Parathyroid adenoma (tissue), 2 donors: Measurements from ENCODE around the gene TACC2.

Experiments
- H2AFZ ChIP-seq: fragments of 300-600 bp; sonication (generic); one replicate; pipeline ENCODE4 v1.7.0; 2017; ENCODE audit warnings: antibody characterized with exemption, mild to moderate bottlenecking
- H3K27ac ChIP-seq: fragments of 300-600 bp; sonication (generic); one replicate; pipeline ENCODE4 v1.7.0; 2017
- H3K27me3 ChIP-seq: fragments of 300-600 bp; sonication (generic); one replicate; pipeline ENCODE4 v1.7.0; 2017; ENCODE audit warnings: low read length; ENCODE audit not compliant: control insufficient read depth, insufficient read depth
- H3K36me3 ChIP-seq: fragments of 300-600 bp; sonication (generic); one replicate; pipeline ENCODE4 v1.7.0; 2017; ENCODE audit warnings: low read length; ENCODE audit not compliant: control insufficient read depth, insufficient read depth
- H3K4me1 ChIP-seq: fragments of 300-600 bp; sonication (generic); one replicate; pipeline ENCODE4 v1.7.0; 2017; ENCODE audit warnings: control low read depth
- H3K4me2 ChIP-seq: fragments of 300-600 bp; sonication (generic); one replicate; pipeline ENCODE4 v1.7.0; 2017; ENCODE audit warnings: low read length
- H3K4me3 ChIP-seq: fragments of 300-600 bp; sonication (generic); one replicate; pipeline ENCODE4 v1.7.0; 2017; ENCODE audit warnings: low read depth, low read length
- H3K79me2 ChIP-seq: fragments of 300-600 bp; sonication (generic); one replicate; pipeline ENCODE4 v1.7.0; 2017; ENCODE audit warnings: control low read depth
- H3K9ac ChIP-seq: fragments of 300-600 bp; sonication (generic); one replicate; pipeline ENCODE4 v1.7.0; 2017; ENCODE audit warnings: mild to moderate bottlenecking
- H3K9me3 ChIP-seq: fragments of 300-600 bp; sonication (generic); one replicate; pipeline ENCODE4 v1.7.0; 2017; ENCODE audit warnings: low read length; ENCODE audit not compliant: control insufficient read depth
- TF ChIP-seq, protein P1 (sequence below): fragments of 300-600 bp; sonication (generic); IDR thresholded peaks from one replicate; pipeline ENCODE4 v1.7.0; 2017; ENCODE audit warnings: antibody characterized with exemption, mild to moderate bottlenecking
- donor health status: primary hyperparathyroidism.

Gene TACC2

DNA sequence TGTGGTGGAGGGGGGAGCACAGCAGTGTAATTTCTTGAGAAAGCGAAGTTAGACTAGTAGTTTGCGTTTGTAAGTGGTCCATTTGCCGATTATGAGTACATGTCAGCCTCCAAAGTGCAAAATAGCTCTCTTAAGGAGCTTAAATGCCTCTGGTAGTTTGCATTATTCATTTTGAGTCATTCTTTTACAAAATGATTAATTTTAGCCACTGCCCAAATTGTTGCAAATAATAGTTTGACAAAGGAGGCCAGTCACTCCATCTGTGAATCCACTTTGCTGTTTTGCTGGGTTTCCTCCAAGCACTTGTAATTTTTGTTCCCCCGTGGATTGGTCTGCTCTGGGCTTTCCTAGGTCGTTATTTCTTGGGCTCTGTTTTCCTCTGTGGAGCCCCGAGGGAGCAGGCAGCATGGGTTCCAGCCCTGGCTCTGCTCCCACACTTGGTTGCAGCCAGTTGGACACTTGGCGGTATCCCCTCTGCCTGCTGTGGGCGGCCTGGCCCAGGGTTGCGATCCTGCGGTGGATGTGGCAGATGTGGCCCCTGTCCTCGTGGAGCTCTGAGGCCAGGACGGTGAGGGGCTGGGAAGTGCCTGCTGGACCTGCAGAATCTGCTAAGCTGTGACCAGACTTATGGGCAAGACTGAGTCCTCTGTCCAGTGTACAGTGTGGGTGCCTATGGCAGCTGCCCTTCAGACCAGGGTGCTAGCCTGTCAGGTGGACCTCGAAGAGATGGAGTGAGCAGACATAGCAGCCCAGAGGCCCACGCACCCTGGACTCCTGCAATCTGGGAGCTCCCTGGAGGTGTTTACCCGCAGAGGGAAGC lies 153.1 kb downstream of the TACC2 start:
- Histone ChIP-seq H2AFZ (no peak overlapping the region), H3K27me3 (no peaks in the 10 kb centered on the region), H3K36me3 (no peaks in the 10 kb centered on the region), H3K4me1 (peaks cover 39% of the 10 kb centered on the region), H3K27ac (no peak overlapping the region), H3K9ac (no peak overlapping the region), H3K79me2 (peaks cover 3% of the 10 kb centered on the region), H3K4me3 (no peak overlapping the region), H3K9me3 (no peaks in the 10 kb centered on the region), H3K4me2 (no peak overlapping the region)
- TF ChIP-seq, protein P1, sequence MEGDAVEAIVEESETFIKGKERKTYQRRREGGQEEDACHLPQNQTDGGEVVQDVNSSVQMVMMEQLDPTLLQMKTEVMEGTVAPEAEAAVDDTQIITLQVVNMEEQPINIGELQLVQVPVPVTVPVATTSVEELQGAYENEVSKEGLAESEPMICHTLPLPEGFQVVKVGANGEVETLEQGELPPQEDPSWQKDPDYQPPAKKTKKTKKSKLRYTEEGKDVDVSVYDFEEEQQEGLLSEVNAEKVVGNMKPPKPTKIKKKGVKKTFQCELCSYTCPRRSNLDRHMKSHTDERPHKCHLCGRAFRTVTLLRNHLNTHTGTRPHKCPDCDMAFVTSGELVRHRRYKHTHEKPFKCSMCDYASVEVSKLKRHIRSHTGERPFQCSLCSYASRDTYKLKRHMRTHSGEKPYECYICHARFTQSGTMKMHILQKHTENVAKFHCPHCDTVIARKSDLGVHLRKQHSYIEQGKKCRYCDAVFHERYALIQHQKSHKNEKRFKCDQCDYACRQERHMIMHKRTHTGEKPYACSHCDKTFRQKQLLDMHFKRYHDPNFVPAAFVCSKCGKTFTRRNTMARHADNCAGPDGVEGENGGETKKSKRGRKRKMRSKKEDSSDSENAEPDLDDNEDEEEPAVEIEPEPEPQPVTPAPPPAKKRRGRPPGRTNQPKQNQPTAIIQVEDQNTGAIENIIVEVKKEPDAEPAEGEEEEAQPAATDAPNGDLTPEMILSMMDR: no peak

DNA sequence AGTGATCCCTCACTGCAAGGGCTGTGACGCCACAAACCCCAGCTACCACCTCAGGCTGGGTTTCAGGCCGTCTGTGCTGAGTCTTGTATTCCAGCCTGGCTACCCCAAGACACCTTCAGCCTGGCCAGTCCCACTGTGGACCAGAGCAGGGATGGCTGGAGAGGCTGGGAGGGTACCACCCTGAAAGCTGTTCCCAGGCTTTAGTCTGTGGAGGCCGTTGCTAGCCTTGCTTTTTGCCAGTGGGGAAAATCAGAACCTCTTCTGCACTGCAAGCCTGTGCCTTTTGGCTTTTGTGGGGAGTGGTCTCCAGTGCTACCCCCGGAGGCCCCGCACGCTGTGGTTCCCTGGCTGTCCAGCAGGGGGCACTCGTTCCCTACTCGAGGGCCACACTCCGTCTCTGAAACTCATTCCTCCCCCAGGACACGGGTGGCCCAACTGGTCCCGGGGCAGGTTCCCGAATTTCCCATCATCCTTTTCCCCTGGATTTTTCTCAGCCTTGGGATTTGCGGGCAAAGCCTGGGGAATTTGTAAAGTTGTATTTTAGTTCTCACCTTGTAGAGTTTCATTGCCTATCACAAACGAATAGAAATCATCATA lies 153.8 kb downstream of the TACC2 start:
- Histone ChIP-seq H3K9ac (no peak overlapping the region), H3K36me3 (no peaks in the 10 kb centered on the region), H3K27ac (no peak overlapping the region), H3K4me1 (peaks cover 39% of the 10 kb centered on the region), H2AFZ (peak overlapping the region; percentile 68), H3K9me3 (no peaks in the 10 kb centered on the region), H3K4me3 (peak overlapping the region; percentile 26), H3K4me2 (peak overlapping the region; percentile 59), H3K27me3 (no peaks in the 10 kb centered on the region), H3K79me2 (peaks cover 3% of the 10 kb centered on the region)
- TF ChIP-seq, protein P1: peak; percentile 89

DNA sequence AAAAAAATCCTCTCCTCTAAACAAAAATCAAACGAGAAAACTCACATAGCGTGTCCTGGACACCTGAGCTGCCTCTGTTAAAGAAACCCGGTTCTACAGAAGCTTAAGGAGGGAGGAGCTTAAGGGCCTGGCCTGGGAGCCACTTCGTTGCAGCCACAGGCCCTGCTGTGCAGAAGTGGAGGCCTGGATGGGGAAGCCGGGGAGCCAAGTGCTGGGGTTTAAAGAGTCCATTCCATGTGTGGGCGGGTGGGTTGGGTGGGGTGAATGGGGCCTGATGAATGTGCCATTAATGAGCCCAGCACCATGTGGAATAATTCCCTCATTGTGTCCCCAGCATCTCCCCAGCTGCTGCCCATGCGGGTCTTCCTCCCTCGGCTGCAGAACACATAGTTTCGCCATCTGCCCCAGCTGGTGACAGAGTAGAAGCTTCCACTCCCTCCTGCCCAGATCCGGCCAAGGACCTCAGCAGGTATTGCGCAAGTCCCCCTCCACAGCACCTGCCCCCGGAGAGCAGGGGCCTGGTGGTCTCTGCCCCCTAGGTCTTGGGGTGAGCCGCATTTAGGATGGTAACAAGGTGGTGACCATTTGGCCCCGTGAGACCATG lies 154.4 kb downstream of the TACC2 start:
- Histone ChIP-seq H3K9me3 (no peaks in the 10 kb centered on the region), H3K27ac (no peak overlapping the region), H3K27me3 (no peaks in the 10 kb centered on the region), H3K4me1 (peaks cover 36% of the 10 kb centered on the region), H3K4me3 (peak overlapping the region; percentile 26), H2AFZ (peak overlapping the region; percentile 68), H3K36me3 (no peaks in the 10 kb centered on the region), H3K9ac (no peak overlapping the region), H3K79me2 (peaks cover 5% of the 10 kb centered on the region), H3K4me2 (peak overlapping the region; percentile 59)
- TF ChIP-seq, protein P1: no peak

DNA sequence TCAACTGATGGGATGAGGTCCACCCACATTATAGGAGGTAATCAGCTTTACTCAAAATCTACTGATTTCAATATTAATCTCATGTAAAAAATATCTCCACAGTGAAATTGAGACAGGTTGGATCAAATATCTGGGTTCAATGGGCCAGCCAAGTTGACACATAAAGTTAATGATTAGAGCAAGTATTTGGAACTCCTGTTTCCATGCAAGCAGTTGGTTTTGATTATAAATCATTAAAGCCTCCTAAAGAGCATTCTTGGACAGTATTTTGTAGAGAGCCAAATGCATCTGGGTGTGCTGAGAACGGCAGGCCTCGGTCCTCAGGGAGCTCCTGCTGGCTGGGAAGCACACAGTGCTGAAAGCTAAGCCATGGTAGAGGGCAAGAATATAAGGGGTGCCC lies 155.2 kb downstream of the TACC2 start:
- peaks cover 6% of the 10 kb centered on the region for H3K79me2 ChIP-seq
- no peak overlapping the region for H3K4me3 ChIP-seq
- no peak overlapping the region for H3K4me2 ChIP-seq
- H2AFZ ChIP-seq: no peak overlapping the region
- no peaks in the 10 kb centered on the region for H3K36me3 ChIP-seq
- H3K9me3 ChIP-seq: no peaks in the 10 kb centered on the region
- H3K4me1 ChIP-seq: peaks cover 28% of the 10 kb centered on the region
- TF ChIP-seq, protein P1: no peak
- no peak overlapping the region for H3K9ac ChIP-seq
- no peak overlapping the region for H3K27ac ChIP-seq
- H3K27me3 ChIP-seq: no peaks in the 10 kb centered on the region
